ENCODE data around the gene PLCD1. TPM values are rescaled to one million over a fixed set of nuclear protein-coding genes. Genes with fewer than 3 reads are reported as not detected.

The PLCD1 gene
- polyA plus RNA-seq, 1 of the 3 experiments (the other 2 are of a cell fraction) = 20.2 TPM

- no peaks in the 10 kb centered on the region for H3K9me2 ChIP-seq
- ChIA-PET POLR2A (no interaction called here), CTCF (no interaction called here)
- no peak within 1 kb of the TSS for H3K4me2 ChIP-seq
- no peaks in the 10 kb centered on the region for H3K4me1 ChIP-seq (ENCODE audit: control insufficient read depth in 1 of 2, insufficient read depth in 2 of 2, low read depth in 1 of 2, low read length in 1 of 2)
- no peak within 1 kb of the TSS for H3K9ac ChIP-seq
- H3K4me3 ChIP-seq (ENCODE audit: low read depth in 2 of 2, low read length in 1 of 2) = no peak within 1 kb of the TSS
- H2AFZ ChIP-seq (ENCODE audit: low read depth) = no peak within 1 kb of the TSS
- H4K20me1 ChIP-seq (ENCODE audit: insufficient read depth) = no peaks in the 10 kb centered on the region
- no peaks in the 10 kb centered on the region for H3K9me3 ChIP-seq
- no peaks in the 10 kb centered on the region for H3F3A ChIP-seq (replicated peaks; ENCODE audit: insufficient read depth)
- TF ChIP-seq EZH2phosphoT487 (IDR thresholded peaks at IDR 0.05; ENCODE audit: borderline replicate concordance, low read depth) (no peak), TAF1 (IDR thresholded peaks at IDR 0.05; ENCODE audit: borderline replicate concordance, low read depth, low read length) (no peak), MAX (IDR thresholded peaks at IDR 0.05; ENCODE audit: low read depth) (no peak), RAD21 (IDR thresholded peaks at IDR 0.05; ENCODE audit: low read length) (no peak), POLR2AphosphoS5 (IDR thresholded peaks at IDR 0.05; ENCODE audit: low read depth, low read length) (no peak), RFX5 (IDR thresholded peaks at IDR 0.05; ENCODE audit: low read length) (no peak), REST (IDR thresholded peaks at IDR 0.05; ENCODE audit: low read depth, low read length) (no peak), FOXJ3 (CRISPR knock-in tag; IDR thresholded peaks at IDR 0.05) (no peak), ELF1 (IDR thresholded peaks at IDR 0.05) (no peak), SMC3 (IDR thresholded peaks at IDR 0.05; ENCODE audit: low read depth, low read length) (no peak), NFIC (IDR thresholded peaks at IDR 0.05; ENCODE audit: borderline replicate concordance) (no peak), EP300 (IDR thresholded peaks at IDR 0.05; ENCODE audit: borderline replicate concordance in 1 of 2, low read depth in 1 of 2, low read length in 1 of 2) (no peak), NRF1 (IDR thresholded peaks at IDR 0.05; ENCODE audit: low read depth, low read length) (no peak), SIN3A (IDR thresholded peaks at IDR 0.05; ENCODE audit: borderline replicate concordance, low read depth, low read length) (no peak), USF2 (IDR thresholded peaks at IDR 0.05; ENCODE audit: borderline replicate concordance, low read depth, low read length) (no peak), GATA2 (CRISPR knock-in tag; IDR thresholded peaks at IDR 0.05) (no peak), FOSL2 (IDR thresholded peaks at IDR 0.05; ENCODE audit: borderline replicate concordance, low read depth) (no peak)
- TF ChIP-seq, protein P1, sequence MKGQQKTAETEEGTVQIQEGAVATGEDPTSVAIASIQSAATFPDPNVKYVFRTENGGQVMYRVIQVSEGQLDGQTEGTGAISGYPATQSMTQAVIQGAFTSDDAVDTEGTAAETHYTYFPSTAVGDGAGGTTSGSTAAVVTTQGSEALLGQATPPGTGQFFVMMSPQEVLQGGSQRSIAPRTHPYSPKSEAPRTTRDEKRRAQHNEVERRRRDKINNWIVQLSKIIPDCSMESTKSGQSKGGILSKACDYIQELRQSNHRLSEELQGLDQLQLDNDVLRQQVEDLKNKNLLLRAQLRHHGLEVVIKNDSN (IDR thresholded peaks at IDR 0.05; ENCODE audit: borderline replicate concordance, low read depth) = no peak
- H3K79me2 ChIP-seq (ENCODE audit: insufficient read depth) = no peaks in the 10 kb centered on the region
- 75% methylated on average over 49 of the region's 67 CpGs for WGBS (ENCODE audit: low lambda C conversion rate)
- peaks cover under 1% of the 10 kb centered on the region; the same call in 1 of the 2 replicates for H3K27me3 ChIP-seq (ENCODE audit: insufficient read depth)
- DNase-seq = no peak
- no peaks in the 10 kb centered on the region for H3K36me3 ChIP-seq (replicated peaks in 1 of 2; ENCODE audit: control insufficient read depth in 1 of 2, insufficient read depth in 2 of 2, low read length in 1 of 2)
- H3K27ac ChIP-seq (ENCODE audit: low read depth in 2 of 2, low read length in 1 of 2) = no peak within 1 kb of the TSS
Measured at GRCh38 chr3:38039101-38039898, 9.9 kb upstream of the PLCD1 start, which contains the start of gene DLEC1. TSS of gene DLEC1 (plus strand) at chr3:38039208. CDS start at chr3:38039226, 18 bp downstream.
